Measurements from ENCODE around the gene ATP6V1G3.
"Not testable (repeated sequence)": the region's sequence is repeated elsewhere in the genome, so short reads cannot be mapped to it uniquely, and the experiment has no call there.

The ATP6V1G3 gene

DNA sequence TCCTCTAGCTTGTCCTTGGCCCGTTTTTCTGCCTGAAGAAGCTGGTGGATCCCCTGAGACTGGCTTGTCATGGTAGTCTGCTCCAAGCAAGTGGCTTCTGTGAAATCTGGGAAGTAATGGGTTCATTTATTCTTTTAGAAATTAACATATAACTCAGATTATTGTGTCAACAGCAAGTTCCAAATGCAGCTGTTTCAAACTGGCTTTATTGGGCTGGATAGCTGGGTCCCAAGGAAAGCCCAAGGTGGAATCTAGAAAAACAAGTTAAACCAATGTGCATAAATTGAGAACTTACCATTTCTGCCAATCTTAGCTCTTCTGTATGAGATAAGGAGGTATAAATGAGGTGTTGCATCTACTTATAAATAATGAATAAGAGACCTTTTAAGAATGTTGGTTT, at the start of gene ATP6V1G3:
Gene ATP6V1G3 (minus strand): TSS at position 101 of the 400 bp plus-strand sequence. CDS start 30 bp downstream, at position 71.
- no peak for DNase-seq

- no peak for DNase-seq
Observed at GRCh38 chr1:198588845-198589244, 48.4 kb upstream of the ATP6V1G3 start.

DNA sequence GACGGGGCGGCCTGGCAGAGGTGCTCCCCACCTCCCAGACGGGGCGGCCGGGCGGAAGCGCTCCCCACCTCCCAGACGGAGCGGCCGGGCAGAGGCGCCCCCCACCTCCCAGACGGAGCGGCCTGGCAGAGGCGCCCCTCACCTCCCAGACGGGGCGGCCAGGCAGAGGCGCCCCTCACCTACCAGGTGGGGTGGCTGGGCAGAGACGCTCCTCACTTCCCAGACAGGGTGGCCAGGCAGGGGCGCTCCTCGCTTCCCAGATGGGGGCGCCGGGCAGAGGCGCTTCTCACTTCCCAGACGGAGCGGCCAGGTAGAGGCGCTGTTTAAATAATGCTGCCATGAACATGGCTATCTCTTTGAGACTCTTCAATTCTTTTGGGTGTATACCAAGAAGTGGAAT, 43.7 kb upstream of the ATP6V1G3 start:
- DNase-seq, result no peak

GRCh38 chr1:198583209-198583802, 42.8 kb upstream of the ATP6V1G3 start:
- DNase-seq, result not testable (repeated sequence)

- DNase-seq, result no peak
Observed at GRCh38 chr1:198577444-198577843, 37.0 kb upstream of the ATP6V1G3 start.

DNA sequence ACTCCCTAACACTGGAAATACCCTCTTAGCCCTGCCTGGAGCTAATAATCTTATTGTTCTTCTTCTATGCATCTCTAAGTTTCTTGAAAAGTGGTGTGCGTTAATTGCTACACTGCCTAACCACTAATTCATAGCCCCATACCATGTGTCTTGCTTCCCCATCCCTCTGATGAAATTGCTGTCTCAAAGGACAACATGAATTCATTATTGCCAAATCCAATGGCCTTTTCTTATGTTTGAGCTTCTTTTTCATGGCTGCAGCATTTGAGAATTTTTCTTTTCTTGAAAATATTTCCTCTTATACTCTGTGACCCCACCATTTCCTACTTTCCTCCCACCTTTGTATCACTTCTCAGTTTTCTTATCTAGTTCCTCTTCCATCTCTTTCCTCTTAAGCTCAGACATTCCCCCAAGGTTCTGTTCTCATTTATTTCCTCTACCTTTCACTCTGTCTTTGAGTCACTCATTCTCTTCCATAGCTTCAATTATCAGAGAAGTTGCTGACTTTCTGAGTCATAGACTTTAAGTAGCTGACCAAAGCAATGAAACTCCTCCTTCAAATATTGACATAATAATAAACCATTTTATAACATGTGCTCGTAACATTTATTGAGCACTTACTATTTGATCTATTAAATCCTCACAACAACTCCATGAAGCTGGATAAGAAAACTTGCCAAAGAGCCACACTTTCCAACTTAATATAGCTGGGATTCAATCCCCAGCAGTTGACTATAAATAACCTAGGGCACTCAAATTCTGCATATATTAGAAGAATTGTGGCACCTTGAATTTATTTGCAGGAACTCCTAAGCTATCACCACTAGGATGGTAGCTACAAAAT, 35.5 kb upstream of the ATP6V1G3 start:
- DNase-seq, result no peak

DNA sequence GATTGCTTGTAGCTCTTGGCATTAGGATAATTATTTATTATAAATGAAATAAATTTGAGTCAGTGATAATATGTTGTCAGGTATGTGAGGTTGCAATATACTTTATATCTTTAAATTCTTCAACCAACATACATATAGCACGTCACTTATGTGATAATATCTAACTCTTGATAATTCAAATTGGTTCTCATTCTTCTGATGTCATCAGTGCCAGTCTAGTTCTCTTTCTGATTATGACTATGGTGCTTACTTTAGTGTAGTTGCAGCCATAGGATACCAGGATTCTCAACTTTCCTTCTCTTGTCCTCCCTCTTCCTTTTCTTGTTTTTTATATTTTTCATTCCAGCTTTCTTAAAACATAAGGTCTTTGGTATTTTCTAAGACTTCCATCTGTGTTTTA, 34.8 kb upstream of the ATP6V1G3 start:
- no peak for DNase-seq

DNA sequence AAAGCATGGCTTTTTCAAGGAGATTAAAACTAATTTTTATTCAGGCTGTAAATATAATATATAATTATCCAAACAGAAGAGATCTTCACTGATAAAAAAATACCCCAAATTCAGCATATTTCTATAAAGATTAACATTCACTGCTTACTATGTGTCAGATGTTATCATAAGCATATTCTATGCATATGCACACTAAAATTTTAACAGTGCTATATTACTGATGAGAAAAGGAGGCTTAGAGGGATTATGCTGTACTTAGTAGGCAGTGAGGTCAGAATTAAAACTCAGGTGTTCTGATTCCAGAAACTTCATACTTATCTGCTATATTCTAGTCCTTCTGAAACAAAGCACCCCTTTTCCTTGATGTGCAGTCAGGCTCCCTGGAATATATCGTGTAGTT, 33.8 kb upstream of the ATP6V1G3 start:
- no peak for DNase-seq

DNA sequence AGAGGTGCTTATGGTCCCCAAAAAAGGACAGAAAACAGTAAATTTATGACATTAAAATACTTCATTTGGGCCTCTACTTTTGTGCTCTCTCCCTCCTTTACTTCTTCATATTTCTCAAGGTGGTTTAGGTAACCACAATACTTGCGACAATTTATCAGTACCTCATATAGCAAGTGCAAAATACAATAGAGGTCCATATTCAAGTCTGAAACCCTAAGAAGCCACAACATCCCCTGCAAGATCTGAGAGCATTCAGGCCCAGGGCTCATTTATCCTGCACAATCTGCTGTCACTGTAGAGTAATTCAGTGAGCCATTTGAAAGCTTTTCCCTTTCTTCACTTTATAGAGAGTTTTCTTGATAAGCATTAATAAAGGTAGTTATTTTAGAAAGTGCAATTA, 24.2 kb upstream of the ATP6V1G3 start:
- peak in 1 of 2 donors; percentile 58 for DNase-seq

GRCh38 chr1:198564157-198564556, 23.7 kb upstream of the ATP6V1G3 start:
- DNase-seq, result no peak

DNA sequence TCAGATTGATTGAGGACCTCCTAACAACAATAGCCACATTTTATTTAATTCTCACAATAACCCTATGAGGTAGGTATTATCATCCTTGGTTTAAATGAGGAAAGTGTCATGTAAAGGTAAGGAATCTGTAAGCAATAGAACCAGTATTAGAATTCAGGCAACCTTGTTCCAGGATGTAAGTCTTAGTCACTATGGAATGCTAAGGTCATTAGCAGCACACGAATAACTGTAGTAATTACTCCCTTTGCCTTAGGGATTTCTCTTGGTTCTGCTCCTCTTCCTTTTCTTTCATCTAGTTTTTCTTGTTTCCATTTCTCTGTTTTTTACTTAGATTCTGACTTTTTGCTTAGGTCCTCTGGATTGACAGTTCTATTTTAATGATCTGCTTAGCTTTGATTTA, 23.1 kb upstream of the ATP6V1G3 start:
- DNase-seq, result no peak

GRCh38 chr1:198560161-198560560, 19.7 kb upstream of the ATP6V1G3 start:
- DNase-seq, result no peak

- no peak for DNase-seq
Observed at GRCh38 chr1:198559362-198559761, 18.9 kb upstream of the ATP6V1G3 start.

GRCh38 chr1:198558402-198558801, 17.9 kb upstream of the ATP6V1G3 start:
- DNase-seq, result peak in 1 of 2 donors; percentile 36

GRCh38 chr1:198556971-198557370, 16.5 kb upstream of the ATP6V1G3 start:
- DNase-seq, result peak; percentile 82 to 89

- DNase-seq, result no peak
Observed at GRCh38 chr1:198552668-198553416, 12.4 kb upstream of the ATP6V1G3 start.

GRCh38 chr1:198550941-198551524, 10.6 kb upstream of the ATP6V1G3 start:
- no peak for DNase-seq

DNA sequence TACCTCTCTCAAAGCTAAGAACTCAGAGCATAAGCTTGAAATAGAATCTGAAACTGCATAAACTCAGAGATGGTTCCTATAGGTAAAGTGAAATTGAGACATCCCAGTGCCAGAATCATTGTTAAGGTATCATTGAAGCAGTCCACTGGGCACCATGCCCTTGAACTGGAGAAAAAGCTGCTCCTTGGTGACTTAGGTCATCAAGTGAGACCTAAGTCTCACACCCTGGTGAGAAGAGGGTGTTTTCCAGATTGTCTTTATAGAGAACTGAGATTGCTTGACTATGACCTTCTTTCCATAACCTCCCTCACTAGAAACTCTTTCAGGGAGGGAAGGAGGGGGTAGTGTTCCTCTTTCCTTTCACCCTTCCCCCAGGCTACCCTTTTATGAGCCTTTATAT, 9.4 kb upstream of the ATP6V1G3 start:
- DNase-seq, result peak; percentile 13 to 24

DNA sequence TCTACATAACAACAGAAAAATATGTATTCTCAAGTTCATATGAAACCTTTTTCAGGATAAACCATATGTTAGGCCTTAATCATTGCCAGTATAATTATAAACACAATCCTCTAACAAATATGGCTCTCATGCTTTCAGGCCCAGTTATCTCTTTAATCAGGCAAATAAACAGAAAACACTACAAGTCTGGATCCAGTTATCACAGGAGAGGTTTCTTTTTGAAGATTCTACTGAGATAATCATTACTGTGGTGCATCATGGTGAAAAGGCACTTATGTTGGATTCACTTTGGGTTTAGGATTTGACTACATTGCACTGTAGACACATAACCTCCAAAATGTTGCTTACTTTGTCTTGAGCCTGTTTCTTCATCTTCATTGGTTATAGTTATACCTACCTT, 8.4 kb upstream of the ATP6V1G3 start:
- no peak for DNase-seq

GRCh38 chr1:198545156-198545555, 4.7 kb upstream of the ATP6V1G3 start:
- DNase-seq, result no peak

GRCh38 chr1:198544265-198544664, 3.8 kb upstream of the ATP6V1G3 start:
- no peak for DNase-seq

DNA sequence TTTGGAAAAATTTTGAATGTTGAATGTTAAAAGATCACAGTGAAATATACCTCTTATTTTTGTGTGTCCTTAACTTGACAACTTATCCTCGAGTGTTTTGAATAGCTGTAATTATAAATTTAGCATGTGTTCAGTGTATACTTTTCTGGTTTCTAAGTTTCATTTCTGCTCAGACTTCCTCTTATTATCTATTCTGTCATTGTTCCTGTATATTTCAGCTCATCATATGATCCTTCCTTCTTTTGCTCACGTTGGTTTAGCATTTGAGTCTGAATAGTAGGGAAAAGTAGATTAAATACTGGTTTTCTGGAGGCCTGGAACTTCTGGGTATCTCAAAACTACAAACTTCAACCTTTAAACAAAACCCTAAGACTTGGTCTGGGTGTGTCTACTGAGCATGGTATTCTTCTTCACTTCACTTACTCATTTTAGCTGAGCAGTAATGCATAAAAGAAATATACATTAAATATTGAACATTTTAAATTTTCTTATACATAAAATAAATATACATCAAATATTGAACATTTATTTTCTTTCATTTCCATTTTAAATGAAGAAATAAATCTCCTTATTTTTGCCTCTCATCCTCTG, 3.3 kb upstream of the ATP6V1G3 start:
- no peak for DNase-seq

GRCh38 chr1:198542632-198543031, 2.2 kb upstream of the ATP6V1G3 start:
- no peak for DNase-seq
